ENCODE data around the gene ARHGAP27. TPM values are rescaled to one million over a fixed set of nuclear protein-coding genes. Genes with fewer than 3 reads are reported as not detected.

ARHGAP27 gene
- total RNA-seq, 4 donors from 2014 or later: 10.1 to 30.3 (median 18.9) TPM

- no peak for TF ChIP-seq CTCF (IDR thresholded peaks at IDR 0.05; ENCODE audit: low read depth)
Measured at GRCh38 chr17:45411348-45412105, 21.1 kb downstream of the ARHGAP27 start.

GRCh38 chr17:45410144-45411091 lies 22.3 kb downstream of the ARHGAP27 start:
- TF ChIP-seq CTCF (IDR thresholded peaks at IDR 0.05; ENCODE audit: low read depth): no peak

- TF ChIP-seq CTCF (IDR thresholded peaks at IDR 0.05; ENCODE audit: low read depth): no peak
Measured at GRCh38 chr17:45409659-45410076, 23.0 kb downstream of the ARHGAP27 start.

GRCh38 chr17:45408611-45409421 lies 23.9 kb downstream of the ARHGAP27 start:
- TF ChIP-seq CTCF (IDR thresholded peaks at IDR 0.05; ENCODE audit: low read depth): no peak

GRCh38 chr17:45406107-45406506 lies 26.6 kb downstream of the ARHGAP27 start:
- TF ChIP-seq CTCF (IDR thresholded peaks at IDR 0.05; ENCODE audit: low read depth): no peak

GRCh38 chr17:45405250-45406086 lies 27.2 kb downstream of the ARHGAP27 start:
- no peak for TF ChIP-seq CTCF (IDR thresholded peaks at IDR 0.05; ENCODE audit: low read depth)
